ENCODE measurements around the gene RCAN2.

- no peak for TF ChIP-seq CTCF (conservative IDR thresholded peaks at IDR 0.05)
- TF ChIP-seq ZFX (IDR thresholded peaks at IDR 0.05): no peak
Measured at GRCh38 chr6:46219661-46220060, 271.6 kb downstream of the RCAN2 start.
